Activated gamma-delta T cell (primary cell): ENCODE data around the gene DDA1.
"Not testable (repeated sequence)": the region's sequence is repeated elsewhere in the genome, so short reads cannot be mapped to it uniquely, and the experiment has no call there.

ENCODE experiments used
- DNase-seq: peaks from one replicate; lab custom pipeline; 2025; lab: John Stamatoyannopoulos, UW

Gene DDA1

GRCh38 chr19:17346109-17346671 is 36.8 kb downstream of the DDA1 start:
- no peak for DNase-seq

- no peak for DNase-seq
These were observed 38.0 kb downstream of the DDA1 start for GRCh38 chr19:17347361-17347760.

GRCh38 chr19:17347877-17348276 is 38.5 kb downstream of the DDA1 start:
- no peak for DNase-seq

GRCh38 chr19:17348700-17349099 is 39.3 kb downstream of the DDA1 start:
- no peak for DNase-seq

- DNase-seq = no peak
These were observed 42.6 kb downstream of the DDA1 start for GRCh38 chr19:17351815-17352435.

GRCh38 chr19:17352608-17353280 is 43.4 kb downstream of the DDA1 start:
- DNase-seq = no peak

GRCh38 chr19:17353386-17353785 is 44.0 kb downstream of the DDA1 start:
- no peak for DNase-seq

GRCh38 chr19:17357078-17357666 is 47.8 kb downstream of the DDA1 start:
- no peak for DNase-seq

GRCh38 chr19:17357724-17358123 is 48.4 kb downstream of the DDA1 start:
- no peak for DNase-seq

GRCh38 chr19:17358395-17358794 is 49.0 kb downstream of the DDA1 start:
- no peak for DNase-seq

GRCh38 chr19:17359905-17360800 is 50.8 kb downstream of the DDA1 start:
- DNase-seq = no peak

GRCh38 chr19:17363852-17364605 is 54.7 kb downstream of the DDA1 start:
- not testable (repeated sequence) for DNase-seq

GRCh38 chr19:17365361-17365760 is 56.0 kb downstream of the DDA1 start:
- DNase-seq = no peak

- DNase-seq = no peak
These were observed 60.7 kb downstream of the DDA1 start for GRCh38 chr19:17370026-17370587.
